NOMO-1 treated with DMSO at 0.1 percent for 48 hours (cell line): ENCODE measurements around the gene CHST12.

Experiments used
- DNase-seq: peaks from one replicate; lab custom pipeline; 2025; ENCODE audit not compliant: unreplicated experiment; lab: John Stamatoyannopoulos, UW

Gene CHST12

DNA sequence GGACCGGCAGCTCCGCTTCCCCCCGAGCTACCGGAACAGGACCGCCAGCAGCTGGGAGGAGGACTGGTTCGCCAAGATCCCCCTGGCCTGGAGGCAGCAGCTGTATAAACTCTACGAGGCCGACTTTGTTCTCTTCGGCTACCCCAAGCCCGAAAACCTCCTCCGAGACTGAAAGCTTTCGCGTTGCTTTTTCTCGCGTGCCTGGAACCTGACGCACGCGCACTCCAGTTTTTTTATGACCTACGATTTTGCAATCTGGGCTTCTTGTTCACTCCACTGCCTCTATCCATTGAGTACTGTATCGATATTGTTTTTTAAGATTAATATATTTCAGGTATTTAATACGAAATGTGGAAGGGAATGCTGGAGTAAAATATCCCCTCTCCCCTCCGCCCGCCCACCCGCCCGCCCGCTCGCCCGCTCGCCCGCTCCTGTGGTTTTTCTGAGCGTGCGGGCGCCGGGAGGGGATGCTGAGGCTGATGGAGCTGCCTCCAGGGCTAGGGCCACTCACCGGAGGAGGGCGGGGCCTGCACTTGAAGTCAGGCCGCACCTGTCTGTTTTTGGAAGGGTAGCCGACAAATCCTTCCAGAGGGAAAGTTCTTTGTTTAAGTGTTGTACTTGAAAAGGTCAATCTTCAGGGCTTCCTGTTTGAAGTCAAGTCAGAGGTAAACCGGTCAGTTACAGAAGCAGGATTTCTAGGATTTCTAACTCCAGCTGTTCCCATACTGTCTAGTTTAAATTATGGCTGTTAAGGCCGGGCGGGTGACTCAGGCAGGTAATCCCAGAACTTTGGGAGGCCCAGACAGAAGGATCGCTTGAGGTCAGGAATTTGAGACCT lies 30.5 kb downstream of the CHST12 start:
- DNase-seq = no peak

DNA sequence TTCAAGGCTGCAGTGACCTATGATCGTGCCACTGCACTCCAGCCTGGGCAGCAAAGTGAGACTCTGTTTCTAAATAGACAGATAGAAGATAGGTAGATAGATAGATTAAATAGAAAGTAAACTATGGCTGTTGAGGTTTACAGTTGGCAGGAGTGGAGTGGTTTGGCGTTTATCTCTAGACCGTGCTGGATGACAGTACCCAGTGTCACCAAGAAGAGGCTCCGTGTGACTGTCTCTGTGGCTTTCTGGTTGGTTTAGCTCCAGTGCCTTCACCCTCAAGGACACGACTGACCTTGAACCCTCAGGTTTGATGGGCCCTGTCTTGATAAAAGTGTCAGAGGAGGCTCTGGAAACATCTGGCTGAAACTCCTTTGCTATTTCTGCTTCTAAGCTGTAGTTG lies 31.7 kb downstream of the CHST12 start:
- DNase-seq = no peak

DNA sequence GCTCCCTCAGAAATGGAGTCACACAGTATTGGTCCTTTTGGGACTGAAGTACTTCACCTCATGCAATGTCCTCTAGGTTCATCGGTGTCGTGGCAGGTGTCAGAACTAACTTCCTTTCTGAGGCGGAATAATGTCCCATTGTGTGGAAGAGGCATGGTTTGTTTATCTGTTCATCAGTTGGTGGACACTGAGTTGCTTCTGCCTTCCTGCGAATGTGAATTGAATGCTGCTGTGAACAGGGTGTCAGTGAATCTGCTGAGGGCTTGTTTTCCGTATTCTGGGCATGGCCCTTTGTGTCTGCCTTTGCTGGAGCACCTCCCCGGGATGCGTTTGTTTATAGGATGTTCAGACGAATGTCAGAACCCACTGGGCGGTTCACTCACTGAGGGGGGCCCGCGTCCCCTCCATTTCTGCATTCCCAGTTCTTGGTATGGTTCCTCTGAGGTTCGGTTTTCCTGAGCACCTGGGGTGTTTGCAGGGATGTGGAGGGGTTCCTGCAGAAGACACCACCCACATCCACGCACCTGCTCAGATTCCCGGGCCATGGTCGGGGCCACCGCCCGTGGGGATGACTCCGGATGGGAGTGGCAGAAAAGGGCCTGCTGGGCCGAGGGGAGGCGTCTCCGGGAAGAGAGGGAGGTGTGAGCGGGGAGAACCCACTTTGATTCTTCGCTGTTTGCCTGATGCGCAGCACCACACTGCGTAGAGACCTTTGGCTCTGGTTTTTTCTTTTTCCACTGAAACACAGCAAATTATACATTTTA lies 33.1 kb downstream of the CHST12 start:
- no peak for DNase-seq

DNA sequence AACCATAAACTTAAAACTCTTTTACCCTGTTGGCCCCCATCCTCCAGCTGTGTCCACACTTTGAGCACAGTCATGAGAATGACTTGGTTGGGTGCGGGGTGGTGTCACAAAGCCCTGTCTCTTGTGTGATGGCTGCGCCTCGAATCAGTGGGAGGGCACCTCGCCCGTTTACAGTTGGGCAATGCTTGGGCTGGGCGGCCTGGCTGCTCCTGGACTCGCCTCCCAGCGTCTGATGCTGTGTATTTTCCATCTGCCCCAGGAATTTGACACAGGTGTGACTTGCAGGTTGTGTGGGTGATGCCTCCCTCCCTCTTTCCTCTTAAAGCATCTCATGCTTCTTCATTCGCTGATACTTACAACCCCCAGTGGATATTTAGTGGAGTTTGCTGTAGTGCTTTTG lies 33.7 kb downstream of the CHST12 start:
- DNase-seq = no peak

DNA sequence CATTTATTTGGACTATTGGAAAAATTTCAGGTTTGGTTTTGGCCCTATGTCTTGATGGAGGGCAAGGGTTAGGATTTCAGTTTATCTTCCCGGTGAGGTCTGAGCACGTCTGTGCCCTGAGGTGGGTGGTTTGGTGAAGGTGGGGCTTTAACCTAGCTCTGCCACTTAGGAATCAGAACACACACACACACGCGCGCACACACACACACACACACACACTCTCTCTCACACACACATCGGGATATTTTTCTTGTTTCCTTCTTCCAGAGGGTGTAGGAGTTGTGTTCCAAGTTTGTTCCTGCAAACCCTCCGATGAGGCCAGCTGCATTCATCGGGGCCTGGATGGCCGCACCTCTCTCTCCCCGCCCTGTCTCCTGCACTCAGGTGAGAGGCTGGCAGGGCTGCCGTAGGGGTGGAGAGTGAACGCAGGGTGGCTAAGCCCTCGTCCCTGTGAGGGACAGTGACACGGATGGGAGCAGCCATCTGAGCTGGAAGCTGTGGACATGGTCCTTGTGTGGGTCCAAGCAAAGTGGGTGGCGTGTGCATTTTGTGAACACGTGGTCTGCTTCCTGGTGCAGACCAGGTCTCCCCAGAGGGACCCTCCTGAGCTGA lies 34.2 kb downstream of the CHST12 start:
- no peak for DNase-seq

DNA sequence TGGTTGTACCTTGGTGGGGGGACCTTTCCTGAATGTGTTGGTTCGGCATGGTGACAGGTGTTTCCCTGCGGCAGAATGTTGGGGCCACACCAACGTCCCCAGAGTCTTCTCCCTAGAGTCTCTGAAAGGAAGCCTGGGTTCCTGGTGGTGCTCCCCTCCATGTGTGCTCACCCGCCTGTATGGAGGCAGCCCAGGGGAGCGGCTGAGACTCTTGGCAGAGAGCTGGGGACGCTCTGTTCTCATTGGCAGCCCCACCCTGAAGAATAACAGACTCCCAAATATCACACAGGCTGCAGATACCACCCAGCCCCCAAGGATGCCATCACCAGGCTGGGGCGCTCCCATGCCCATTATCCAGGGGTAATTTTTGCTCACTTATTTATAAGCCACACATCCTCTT lies 34.8 kb downstream of the CHST12 start:
- no peak for DNase-seq

DNA sequence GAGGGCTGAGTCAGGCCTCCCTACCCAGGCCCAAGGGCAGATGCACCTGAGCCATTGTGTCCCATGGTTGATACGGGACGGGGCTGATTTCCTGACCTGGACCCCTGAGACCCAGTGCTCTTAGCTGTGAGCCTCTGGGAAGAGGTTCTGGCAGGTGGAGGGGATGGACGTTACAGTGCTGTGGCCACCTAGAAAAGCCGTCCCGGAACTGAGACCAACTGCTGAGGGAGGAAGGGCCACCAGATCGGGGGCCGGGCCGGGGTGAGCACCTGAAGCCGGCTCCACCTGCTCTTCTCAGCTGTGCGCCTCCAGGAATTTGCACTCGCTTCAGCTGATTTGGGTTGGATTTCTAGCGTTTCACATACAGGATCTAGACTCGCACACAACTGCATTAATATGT lies 35.4 kb downstream of the CHST12 start:
- DNase-seq = no peak

DNA sequence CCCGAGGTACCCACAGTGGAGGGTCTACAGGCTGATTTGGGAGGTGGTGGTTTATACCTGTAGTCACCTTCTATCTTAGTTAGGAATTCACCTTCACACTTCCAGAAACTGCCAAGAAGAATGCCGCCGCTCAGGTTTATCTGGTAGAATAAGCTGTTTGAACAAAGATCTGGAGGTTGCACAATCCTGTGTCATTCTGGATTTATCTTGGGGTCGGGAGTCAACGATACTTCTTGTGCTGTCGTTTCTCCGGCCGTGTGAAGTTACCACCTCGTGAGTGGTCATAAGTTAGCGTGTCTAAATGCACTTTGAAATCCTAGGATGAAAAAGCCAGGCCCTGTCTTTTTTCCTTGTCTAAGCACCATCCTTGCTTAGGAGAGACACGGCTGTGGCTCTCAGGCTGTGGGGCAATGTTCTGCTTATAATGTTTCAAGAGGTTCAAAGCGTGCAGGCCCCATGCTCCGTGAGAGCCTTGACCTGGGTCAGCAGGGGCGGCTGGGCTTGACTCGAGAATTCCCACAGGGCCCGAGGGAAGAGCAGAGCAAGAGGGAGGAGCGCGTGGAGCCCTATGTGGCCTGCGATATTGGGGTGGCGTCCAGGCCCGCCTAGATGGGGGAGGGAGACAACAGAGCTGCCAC lies 37.3 kb downstream of the CHST12 start:
- DNase-seq = no peak

DNA sequence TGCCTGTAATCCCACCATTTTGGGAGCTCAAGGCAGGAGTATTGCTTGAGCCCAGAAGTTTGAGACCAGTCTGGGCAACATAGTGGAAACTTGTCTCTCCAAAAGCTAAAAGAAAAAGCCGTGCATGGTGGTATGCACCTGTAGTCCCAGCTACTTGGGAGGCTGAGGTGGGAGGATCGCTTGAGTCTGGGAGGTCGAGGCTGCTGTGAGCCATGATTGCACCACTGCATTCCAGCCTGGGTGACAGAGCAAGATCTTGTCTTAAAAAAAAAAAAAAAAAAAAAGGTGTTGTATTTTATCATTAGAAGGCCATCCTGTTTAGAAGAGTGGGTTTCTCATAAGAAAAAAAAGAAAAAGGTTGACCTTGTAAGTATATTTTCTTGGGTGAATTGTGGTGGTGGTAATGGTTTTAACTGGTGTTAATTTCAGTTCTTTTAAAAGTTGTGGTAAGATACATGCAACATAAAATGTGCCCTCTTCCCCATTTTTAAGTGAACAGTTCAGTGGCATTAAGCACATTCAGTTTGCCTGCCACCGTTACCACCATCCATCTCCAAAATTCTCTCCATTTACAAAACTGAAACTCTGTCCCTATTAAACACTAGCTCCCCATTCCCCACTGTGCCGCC lies 38.1 kb downstream of the CHST12 start:
- peak; percentile 22 for DNase-seq

DNA sequence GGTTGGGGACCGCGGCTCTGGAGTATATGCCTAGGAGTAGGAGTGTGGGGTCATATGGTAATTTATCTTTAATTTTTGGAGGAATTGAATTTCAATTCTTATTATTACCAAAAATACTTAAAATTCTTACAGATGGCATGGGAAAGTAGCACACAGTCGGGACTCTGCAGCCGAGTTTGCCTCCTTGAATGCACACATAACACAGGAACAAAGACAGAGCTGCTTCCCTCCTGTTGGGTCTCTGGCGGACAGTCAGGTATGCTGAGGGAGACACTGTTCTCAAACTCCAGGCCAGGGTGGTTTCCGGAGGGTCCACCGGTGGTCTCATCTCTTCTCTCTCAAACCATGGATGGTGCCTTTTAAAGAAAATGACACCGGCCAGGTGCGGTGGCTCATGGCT lies 40.1 kb downstream of the CHST12 start:
- DNase-seq = no peak

DNA sequence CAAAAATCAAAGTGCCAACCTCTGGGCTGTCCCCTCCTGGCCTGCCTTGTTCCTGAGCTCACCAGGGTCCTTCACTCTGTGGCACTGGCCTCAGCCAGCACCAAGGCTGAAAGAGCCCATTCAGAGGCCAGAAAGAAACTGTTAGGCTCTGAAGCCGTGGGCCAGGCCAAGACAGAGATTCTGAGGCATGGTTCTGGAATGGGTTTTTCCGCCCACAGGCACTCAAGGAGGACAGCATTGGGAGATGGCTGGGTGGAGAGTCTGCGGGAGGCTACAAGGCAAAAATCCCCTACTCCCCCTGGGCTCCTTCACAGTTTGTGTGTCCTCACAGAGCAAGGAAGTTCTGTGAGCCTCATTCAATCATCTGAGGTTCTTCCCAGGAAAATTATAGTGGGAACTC lies 41.1 kb downstream of the CHST12 start:
- no peak for DNase-seq

DNA sequence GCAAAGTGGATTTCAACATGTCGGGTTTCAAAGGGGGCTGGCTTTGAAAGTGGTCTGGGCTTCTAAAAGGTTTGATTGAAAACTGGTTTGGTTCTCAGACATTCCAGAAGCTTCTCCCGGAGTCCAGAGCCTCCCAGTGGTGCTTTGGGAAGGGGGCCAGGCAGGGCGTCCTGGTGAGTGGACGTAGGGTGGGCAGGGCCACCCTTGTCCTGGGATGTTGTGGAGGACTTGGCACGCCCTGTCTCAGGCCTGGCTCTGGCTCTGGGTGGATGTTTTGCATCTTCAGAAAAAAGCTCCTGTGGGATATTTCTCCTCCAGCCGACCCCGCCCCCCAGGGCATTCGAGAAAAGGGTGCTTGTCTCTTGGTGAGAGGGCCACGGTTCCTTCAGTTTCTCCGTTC lies 41.6 kb downstream of the CHST12 start:
- no peak for DNase-seq

DNA sequence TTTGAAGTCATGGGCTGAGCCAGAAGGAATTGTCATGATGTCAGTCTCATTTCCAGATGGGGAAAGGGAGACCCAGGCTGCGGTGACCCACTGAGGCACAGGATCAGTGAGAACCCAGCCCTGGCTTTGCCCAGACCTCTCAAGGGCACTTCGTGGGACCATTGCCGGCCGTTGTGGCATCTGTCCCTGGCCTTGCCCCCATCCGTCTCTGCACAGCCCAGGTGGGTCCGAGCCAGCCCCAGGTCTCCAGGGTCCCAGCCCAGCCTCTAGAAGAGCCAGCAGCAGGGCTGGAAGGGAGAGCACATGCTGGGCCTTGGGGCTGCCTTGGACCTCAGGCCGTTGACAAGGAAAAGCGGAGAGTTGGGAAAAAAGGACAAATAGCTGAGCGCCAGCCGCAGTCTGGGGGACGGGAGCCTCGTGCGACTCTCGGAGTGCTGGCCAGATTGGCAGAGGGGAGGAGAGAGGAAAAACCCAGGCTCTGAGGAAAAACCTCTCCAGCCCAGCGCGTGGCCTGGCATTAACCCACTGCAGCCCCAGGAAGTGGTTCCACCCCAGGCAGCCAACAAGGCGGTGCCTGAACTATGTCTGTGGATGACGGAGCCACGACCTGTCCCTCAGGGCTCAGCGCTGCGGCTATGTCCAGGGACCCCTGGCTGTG lies 42.6 kb downstream of the CHST12 start:
- DNase-seq = no peak

DNA sequence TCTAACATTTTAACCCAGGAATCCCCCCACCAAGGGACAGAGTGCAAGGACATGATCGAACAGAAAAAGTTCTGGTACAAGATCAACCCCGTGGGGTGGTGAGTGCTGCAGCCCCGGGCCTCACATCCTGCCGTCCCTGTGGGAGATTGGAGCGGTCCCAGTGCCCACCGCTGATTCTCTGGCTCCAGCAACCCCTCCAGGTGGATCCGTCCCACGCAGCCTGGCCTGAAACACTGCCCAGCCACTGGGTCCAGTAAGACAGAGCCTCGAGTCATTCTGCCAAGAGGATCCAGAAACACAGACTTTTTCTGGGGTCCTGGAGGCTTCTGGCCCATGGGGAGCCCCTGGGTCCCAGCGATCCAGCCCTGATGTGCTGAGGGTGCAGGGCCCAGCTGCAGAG lies 43.3 kb downstream of the CHST12 start:
- DNase-seq = no peak

DNA sequence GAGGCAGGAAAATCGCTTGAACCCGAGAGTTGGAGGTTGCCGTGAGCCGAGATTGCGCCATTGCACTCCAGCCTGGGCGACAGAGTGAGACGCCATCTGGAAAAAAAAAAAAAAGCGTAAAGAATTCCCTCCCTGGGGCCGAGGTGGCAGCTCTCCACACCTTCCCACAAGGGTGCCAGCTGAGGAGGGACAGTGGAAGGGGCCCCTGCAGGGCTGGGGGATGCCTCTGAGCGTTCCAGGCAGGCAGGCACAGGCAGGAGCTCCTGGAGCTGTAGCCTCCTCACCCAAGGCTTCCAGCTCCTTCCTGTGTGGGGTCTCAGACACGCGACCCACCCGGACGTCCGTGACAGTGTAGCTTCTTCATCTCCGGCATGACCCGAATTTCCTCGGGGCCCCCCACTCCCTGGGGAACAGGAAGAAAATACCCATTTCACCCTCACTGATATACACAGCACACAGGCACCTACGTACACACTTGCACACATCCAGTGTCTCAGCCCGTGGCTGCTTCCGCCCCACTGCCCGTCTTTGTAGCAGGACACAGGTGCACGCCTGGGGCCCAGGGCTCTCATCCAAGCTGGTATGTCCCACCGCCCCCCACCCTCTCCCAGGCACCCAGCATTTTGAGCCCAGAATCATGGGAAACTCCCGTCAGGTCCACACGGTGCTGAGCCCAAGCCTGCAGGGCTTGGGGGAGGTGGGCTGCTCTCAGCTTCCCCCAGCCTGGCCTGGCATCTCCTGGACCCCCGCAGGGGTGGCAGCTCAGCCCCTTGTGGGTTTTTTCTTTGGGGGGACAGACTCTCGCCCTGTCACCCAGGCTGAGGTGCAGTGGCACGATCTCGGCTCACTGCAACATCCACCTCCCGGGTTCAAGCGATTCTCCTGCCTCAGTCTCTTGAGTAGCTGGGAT lies 47.0 kb downstream of the CHST12 start:
- DNase-seq = peak; percentile 15

DNA sequence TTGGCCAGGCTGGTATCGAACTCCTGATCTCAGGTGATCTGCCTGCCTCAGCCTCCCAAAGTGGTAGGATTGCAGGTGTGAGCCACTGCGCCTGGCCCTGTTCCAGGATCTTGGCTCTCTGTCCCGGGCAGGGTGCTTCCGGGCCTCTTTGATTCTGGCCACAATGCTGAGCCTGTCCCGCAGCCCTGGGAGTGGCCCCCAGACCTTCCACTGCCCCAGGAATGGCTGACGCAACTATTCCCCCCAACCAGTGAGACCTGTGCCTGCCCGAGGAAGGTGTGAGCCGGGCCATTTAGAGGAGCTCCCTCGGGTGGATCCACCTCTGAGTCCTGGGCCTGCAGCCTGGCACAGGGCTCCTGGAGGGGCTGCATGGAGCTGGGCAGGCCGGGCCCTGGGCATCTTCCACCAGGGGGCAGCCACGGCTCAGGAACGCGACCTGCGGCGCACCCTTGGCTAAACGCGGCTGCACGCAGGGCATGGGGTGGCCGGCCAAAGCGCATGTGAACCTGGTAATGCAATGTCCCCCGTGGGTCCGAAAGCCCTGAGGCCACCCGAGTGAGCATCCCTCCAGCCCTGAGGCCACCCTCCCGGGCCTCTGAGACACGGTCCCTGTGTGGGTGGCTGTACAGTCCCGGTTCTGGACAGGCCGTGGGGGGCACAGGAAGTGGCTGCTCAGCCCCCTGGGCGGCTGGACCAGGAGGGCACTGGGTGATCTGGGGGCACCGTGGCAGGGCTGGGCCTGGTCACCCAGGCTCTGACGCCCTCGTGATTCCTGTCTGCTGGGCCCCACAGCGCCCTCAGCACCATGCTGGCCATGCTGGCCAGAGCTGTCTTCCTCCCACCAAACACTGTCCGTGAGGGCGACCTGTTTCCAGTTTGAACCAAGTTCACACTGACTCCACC lies 48.0 kb downstream of the CHST12 start:
- DNase-seq = peak; percentile 72

DNA sequence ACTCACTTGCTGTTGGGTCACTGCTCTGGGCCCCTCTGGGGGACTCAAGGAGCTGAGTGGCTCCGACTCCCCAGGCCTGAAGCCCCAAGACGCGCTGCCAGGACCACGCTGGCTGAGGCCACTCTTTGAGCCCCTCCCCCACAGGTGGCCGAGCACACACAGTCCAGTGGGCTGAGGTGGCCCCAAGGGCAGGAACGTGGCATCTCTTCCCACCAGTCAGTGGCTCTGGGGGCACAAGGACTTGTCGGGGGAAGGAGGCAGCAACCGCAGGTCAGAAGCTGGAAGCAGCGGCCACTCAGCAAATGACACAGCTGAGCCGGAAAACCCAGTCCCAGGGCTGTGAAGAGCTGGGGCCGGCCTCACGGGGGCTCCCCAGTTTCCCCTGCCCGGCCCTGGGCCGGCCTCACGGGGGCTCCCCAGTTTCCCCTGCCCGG lies 48.7 kb downstream of the CHST12 start:
- DNase-seq = peak; percentile 6

DNA sequence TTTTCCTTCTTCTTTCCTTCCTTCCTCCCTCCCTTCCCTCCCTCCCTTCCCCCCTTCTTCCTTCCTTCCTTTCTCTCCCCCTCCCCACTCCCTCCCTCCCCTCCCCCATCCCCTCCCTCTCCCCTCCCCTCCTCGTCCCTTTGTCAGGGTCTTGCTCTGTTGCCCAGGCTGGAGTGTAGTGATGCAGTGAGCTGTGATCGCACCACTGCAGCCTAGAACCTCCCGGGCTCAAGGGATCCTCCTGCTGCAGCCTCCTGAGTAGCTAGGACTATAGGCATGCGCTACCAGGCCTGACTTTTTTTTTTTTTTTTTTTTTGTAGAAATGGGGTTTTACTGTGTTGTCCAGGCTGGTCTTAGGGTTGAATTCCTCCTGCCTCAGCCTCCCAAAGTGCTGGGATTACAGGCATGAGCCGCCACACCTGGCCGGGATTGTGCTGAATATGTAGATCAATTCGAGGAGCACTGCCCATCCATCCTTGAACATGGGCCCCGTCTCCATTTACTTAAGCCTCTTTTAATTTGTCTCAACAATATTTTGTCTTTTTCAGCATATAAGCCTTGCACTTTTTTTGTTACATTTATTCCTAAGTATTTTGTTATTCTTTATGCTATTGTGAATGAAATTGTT lies 49.3 kb downstream of the CHST12 start:
- no peak for DNase-seq
